Mesothelial cell of epicardium (in vitro differentiated cells): ENCODE results near the gene TMEM156. TPM values are rescaled to one million over a fixed set of nuclear protein-coding genes. Genes with fewer than 3 reads are reported as not detected.
A peak's percentile ranks its signal among the peaks of the same experiment; 100 is the strongest.

ENCODE experiments used
- DNase-seq, 2 experiments: peaks; one replicate each; pipeline ENCODE4 v3.0.0; 2021; ENCODE audit warnings: low spot score in 2 of 2; ENCODE audit not compliant: unreplicated experiment in 2 of 2
- H3K27ac Mint-ChIP-seq: 2 replicates; pipeline ENCODE4 v1.8.0; 2021; ENCODE audit warnings: mixed read lengths
- H3K27me3 Mint-ChIP-seq: 2 replicates; pipeline ENCODE4 v1.8.0; 2021; ENCODE audit warnings: low read depth, mixed read lengths
- H3K36me3 Mint-ChIP-seq: 2 replicates; pipeline ENCODE4 v1.8.0; 2021; ENCODE audit warnings: mixed read lengths
- H3K4me1 Mint-ChIP-seq: 2 replicates; pipeline ENCODE4 v1.8.0; 2021; ENCODE audit warnings: mixed read lengths
- H3K4me3 Mint-ChIP-seq: 2 replicates; pipeline ENCODE4 v1.8.0; 2021; ENCODE audit warnings: mild to moderate bottlenecking, moderate library complexity, mixed read lengths
- H3K9me3 Mint-ChIP-seq: 2 replicates; pipeline ENCODE4 v1.8.0; 2021; ENCODE audit warnings: mixed read lengths
- total RNA-seq: library from RNA; stranded (reverse); gene quantifications from 3 replicates; pipeline ENCODE4 v1.2.1, GENCODE V29; 2021
- TF ChIP-seq, protein P1 (sequence below): fragments of 200-600 bp; sonication (generic); IDR thresholded peaks from one replicate; pipeline ENCODE4 v1.5.0; 2021; ENCODE audit warnings: antibody characterized with exemption; ENCODE audit not compliant: unreplicated experiment

The TMEM156 gene
- total RNA-seq, 1 donor from 2014 or later = not detected

DNA sequence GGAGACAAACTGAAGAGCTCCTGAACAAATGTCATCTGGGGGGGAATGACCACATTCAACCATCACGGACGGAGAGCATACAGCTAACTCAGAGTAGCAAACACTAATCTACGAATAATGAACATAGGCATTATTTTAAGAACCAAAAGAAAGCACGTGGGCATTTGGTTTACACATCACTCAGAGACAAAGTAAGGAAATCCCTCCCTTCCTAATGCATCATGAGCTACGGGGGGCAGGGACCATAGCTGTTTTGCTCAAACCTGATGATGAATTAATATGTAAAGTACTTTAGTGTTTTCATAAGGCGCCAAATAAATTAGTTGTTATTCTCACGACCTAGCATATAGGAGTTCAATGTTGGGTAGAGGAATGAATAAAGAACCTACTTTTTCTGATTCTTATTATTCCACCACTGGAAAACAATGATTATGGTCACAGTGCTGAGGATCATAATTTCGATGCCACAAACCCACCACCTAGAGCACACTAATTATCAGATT, 11.7 kb upstream of the TMEM156 start:
- Mint-ChIP-seq H3K4me3 (peak overlapping the region; percentile 82), H3K27me3 (no peaks in the 10 kb centered on the region), H3K4me1 (peaks cover 33% of the 10 kb centered on the region), H3K27ac (peak overlapping the region; percentile 91), H3K36me3 (no peaks in the 10 kb centered on the region), H3K9me3 (no peaks in the 10 kb centered on the region)
- DNase-seq = no peak
- TF ChIP-seq, protein P1, sequence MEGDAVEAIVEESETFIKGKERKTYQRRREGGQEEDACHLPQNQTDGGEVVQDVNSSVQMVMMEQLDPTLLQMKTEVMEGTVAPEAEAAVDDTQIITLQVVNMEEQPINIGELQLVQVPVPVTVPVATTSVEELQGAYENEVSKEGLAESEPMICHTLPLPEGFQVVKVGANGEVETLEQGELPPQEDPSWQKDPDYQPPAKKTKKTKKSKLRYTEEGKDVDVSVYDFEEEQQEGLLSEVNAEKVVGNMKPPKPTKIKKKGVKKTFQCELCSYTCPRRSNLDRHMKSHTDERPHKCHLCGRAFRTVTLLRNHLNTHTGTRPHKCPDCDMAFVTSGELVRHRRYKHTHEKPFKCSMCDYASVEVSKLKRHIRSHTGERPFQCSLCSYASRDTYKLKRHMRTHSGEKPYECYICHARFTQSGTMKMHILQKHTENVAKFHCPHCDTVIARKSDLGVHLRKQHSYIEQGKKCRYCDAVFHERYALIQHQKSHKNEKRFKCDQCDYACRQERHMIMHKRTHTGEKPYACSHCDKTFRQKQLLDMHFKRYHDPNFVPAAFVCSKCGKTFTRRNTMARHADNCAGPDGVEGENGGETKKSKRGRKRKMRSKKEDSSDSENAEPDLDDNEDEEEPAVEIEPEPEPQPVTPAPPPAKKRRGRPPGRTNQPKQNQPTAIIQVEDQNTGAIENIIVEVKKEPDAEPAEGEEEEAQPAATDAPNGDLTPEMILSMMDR = no peak

DNA sequence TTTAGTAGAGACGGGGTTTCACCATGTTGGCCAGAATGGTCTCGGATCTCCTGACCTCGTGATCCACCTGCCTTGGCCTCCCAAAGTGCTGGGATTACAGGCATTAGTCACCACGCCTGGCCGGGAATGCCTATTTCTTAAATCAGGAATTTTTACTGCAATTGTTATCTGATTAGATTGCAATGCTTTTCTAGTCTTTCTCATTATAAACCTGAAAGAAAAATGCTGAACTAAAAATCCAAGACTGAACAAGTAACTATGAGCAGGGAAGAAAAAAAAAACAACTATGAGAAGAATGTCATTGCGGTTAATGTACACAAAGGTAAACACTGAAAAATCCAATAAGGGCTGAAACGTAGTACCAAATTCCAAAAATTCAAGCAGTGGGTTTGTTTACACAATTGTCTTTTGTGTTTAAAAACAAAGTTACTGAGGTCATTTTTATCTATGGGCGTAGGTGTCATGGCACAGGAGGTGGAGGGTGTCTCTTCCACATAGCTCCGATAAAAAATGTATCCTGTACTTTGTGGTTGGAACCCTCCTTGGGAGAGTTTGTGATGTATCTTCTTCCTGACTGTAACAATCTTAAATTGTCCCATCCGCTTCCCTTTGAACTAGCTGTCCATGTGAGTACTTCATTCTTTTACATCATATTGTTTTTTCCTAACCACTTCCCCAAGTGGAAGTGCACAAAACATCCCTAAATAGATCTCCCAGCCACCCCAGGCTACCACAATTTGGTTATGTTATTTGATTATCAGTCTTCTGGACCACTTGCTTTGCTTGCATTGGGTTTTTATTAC, 11.1 kb upstream of the TMEM156 start:
- DNase-seq = no peak
- TF ChIP-seq, protein P1 = no peak
- no peaks in the 10 kb centered on the region for H3K36me3 Mint-ChIP-seq
- no peaks in the 10 kb centered on the region for H3K27me3 Mint-ChIP-seq
- H3K9me3 Mint-ChIP-seq = no peaks in the 10 kb centered on the region
- H3K27ac Mint-ChIP-seq = peak overlapping the region; percentile 91
- peaks cover 34% of the 10 kb centered on the region for H3K4me1 Mint-ChIP-seq
- H3K4me3 Mint-ChIP-seq = peak overlapping the region; percentile 82

DNA sequence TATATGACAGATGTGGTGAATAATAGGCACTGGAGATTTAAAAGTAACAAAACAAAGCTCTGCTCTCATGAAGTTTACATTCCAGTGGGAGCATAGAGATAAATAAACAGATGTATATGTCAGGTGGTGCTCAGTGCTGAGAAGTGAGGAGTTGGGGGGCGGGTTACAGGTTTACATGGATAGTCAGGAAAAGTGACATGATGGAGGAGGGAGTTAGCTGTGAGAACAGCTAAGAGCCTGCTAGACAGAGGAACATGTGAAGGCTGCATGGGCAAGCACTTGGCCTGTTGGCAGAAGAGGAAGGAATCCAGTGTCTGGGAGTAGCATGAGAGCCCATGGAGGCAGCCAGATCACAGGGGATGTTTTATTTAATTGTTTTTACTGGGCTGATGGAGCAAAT, 10.2 kb upstream of the TMEM156 start:
- peaks cover 37% of the 10 kb centered on the region for H3K4me1 Mint-ChIP-seq
- DNase-seq = no peak
- no peak overlapping the region for H3K4me3 Mint-ChIP-seq
- TF ChIP-seq, protein P1 = no peak
- no peaks in the 10 kb centered on the region for H3K9me3 Mint-ChIP-seq
- no peaks in the 10 kb centered on the region for H3K27me3 Mint-ChIP-seq
- peak overlapping the region; percentile 63 for H3K27ac Mint-ChIP-seq
- H3K36me3 Mint-ChIP-seq = no peaks in the 10 kb centered on the region

DNA sequence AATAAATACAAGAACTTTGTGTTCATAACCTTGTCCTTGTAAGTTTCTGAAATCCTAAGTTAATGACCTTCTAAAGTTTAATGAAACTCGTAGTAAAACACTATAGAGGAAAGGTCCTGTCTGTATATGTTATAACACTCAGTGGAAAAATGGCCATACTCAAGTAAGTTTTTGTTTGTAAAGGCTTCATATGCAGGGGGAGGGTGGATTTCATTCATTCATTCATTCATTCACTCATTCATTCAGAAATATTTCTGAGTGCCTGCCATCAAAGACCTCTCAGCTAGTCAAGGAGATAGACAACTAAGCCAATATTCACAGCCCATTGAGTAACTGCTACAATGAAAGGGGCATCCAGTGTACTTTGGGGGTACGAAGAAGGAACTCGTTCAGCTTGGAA, 6.9 kb upstream of the TMEM156 start:
- H3K36me3 Mint-ChIP-seq = no peaks in the 10 kb centered on the region
- H3K4me1 Mint-ChIP-seq = peaks cover 32% of the 10 kb centered on the region
- no peaks in the 10 kb centered on the region for H3K27me3 Mint-ChIP-seq
- no peak overlapping the region for H3K27ac Mint-ChIP-seq
- H3K9me3 Mint-ChIP-seq = no peaks in the 10 kb centered on the region
- no peak overlapping the region for H3K4me3 Mint-ChIP-seq
- no peak for DNase-seq
- TF ChIP-seq, protein P1 = no peak

DNA sequence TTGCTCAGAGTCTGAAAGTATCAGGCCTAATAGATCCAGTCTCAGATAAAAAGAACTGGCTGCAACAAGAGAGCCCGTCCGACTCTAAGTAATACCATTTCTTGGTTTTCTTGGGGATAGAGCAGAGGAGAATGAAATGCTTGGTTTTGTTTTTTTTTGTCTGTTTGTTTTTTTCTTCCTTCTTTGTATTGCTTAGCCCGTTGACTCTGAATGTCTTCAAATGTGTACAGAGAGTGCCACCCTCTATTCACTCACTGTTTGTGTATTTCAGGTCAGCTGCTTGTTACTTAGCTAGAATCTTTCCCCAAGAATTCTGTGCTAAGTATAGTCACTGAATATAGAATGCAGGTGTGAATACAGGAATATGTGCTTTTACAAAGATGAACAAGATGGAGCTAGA, 5.7 kb upstream of the TMEM156 start:
- H3K27ac Mint-ChIP-seq = peak overlapping the region; percentile 75

More for the DNA sequence above, 5.7 kb upstream of the TMEM156 start:
- Mint-ChIP-seq H3K36me3 (no peaks in the 10 kb centered on the region), H3K27me3 (no peaks in the 10 kb centered on the region), H3K4me3 (no peak overlapping the region), H3K4me1 (peaks cover 20% of the 10 kb centered on the region), H3K9me3 (no peaks in the 10 kb centered on the region)
- TF ChIP-seq, protein P1 = no peak
- DNase-seq = no peak
